Esophagus muscularis mucosa (tissue), 4 donors: ENCODE data around the gene SMPD3. TPM values are rescaled to one million over a fixed set of nuclear protein-coding genes. Genes with fewer than 3 reads are reported as not detected.

ENCODE experiments used
- DNase-seq: peaks from one replicate; pipeline ENCODE4 v3.0.0-alpha.2; 2017; ENCODE audit errors: extremely low spot score
- H3K27ac ChIP-seq, 4 donors: fragments of 200-600 bp; sonication (generic); replicated peaks in 1 of 4; 1 replicate in 3 of 4; 2 replicates in 1 of 4; pipeline ENCODE4 v1.5.1; 2016 to 2019; ENCODE audit warnings: mild to moderate bottlenecking in 1 of 4
- H3K27me3 ChIP-seq, 4 donors: fragments of 200-600 bp; sonication (generic); one replicate each; pipeline versions ENCODE4 v1.5.1 to v1.6.0; 2016 to 2019
- H3K36me3 ChIP-seq, 4 donors: fragments of 200-600 bp; sonication (generic); one replicate each; pipeline ENCODE4 v1.5.1; 2016 to 2019
- H3K4me1 ChIP-seq, 4 donors: fragments of 200-600 bp; sonication (generic); one replicate each; pipeline ENCODE4 v1.5.1; 2016 to 2019
- H3K4me3 ChIP-seq, 4 donors: fragments of 200-600 bp; sonication (generic); 1 replicate in 2 of 4; 2 replicates in 2 of 4; pipeline ENCODE4 v1.5.1; 2016 to 2019; ENCODE audit warnings: mild to moderate bottlenecking in 4 of 4, moderate library complexity in 1 of 4
- H3K9me3 ChIP-seq, 4 donors: fragments of 200-600 bp; sonication (generic); 1 replicate in 3 of 4; 2 replicates in 1 of 4; pipeline ENCODE4 v1.5.1; 2016 to 2019
- CTCF ChIP-seq, 3 experiments: fragments of 200-600 bp in 2 of 3; fragments of 450-650 bp in 1 of 3; sonication (generic) in 2 of 3; IDR thresholded peaks; one replicate each; pipeline ENCODE4 v1.5.1; 2017 to 2019; ENCODE audit warnings: antibody characterized with exemption in 3 of 3, mild to moderate bottlenecking in 2 of 3, moderate library complexity in 1 of 3
- EP300 ChIP-seq: sonication (generic); formaldehyde crosslinking; IDR thresholded peaks from one replicate; pipeline ENCODE4 v1.6.1; 2017; ENCODE audit warnings: antibody characterized with exemption
- POLR2A ChIP-seq: fragments of 450-650 bp; IDR thresholded peaks from one replicate; pipeline ENCODE4 v1.6.1; 2017; ENCODE audit warnings: antibody characterized with exemption, moderate library complexity, mild to moderate bottlenecking, low read depth
- POLR2AphosphoS5 ChIP-seq, 2 donors: sonication (generic); formaldehyde crosslinking; IDR thresholded peaks; one replicate each; pipeline ENCODE4 v1.6.1; 2017; ENCODE audit warnings: antibody characterized with exemption in 2 of 2
- WGBS: methylation state at CpG from one replicate; pipeline ENCODE4 v1.1.5; 2018; 5-methylcytosine and 5-hydroxymethylcytosine counted together
- intact Hi-C: fragments of 100-400 bp; cut with DNase I; formaldehyde crosslinking; loops from one replicate; pipeline ENCODE4 v1.15.1; 2023
- total RNA-seq, 4 donors: library from RNA; depleted of rRNA; stranded (reverse); fragments of >200 nt; gene quantifications; one replicate each; pipeline versions ENCODE4 v1.1.0 to v1.2.1, GENCODE V29; 2016

SMPD3 gene
- total RNA-seq, 4 donors from 2014 or later = 0.32 to 0.92 (median 0.54) TPM

GRCh38 chr16:68356919-68357286 lies 91.4 kb downstream of the SMPD3 start:
- H3K9me3 ChIP-seq = no peaks in the 10 kb centered on the region
- no peak overlapping the region for H3K4me3 ChIP-seq
- WGBS = 94% methylated on average over 4 of the region's 5 CpGs
- H3K4me1 ChIP-seq = peaks cover 0 to 15% (median 0%) of the 10 kb centered on the region in 4 donors
- no peak for DNase-seq
- peaks cover 49 to 83% (median 80%) of the 10 kb centered on the region in 4 donors for H3K36me3 ChIP-seq
- no peak overlapping the region for H3K27ac ChIP-seq
- intact Hi-C loops = no loop called here
- TF ChIP-seq POLR2AphosphoS5 (IDR thresholded peaks at IDR 0.05) = no peak
- TF ChIP-seq CTCF (IDR thresholded peaks at IDR 0.05) = no peak
- no peak for TF ChIP-seq EP300
- TF ChIP-seq POLR2A = no peak
- H3K27me3 ChIP-seq = no peaks in the 10 kb centered on the region

DNA sequence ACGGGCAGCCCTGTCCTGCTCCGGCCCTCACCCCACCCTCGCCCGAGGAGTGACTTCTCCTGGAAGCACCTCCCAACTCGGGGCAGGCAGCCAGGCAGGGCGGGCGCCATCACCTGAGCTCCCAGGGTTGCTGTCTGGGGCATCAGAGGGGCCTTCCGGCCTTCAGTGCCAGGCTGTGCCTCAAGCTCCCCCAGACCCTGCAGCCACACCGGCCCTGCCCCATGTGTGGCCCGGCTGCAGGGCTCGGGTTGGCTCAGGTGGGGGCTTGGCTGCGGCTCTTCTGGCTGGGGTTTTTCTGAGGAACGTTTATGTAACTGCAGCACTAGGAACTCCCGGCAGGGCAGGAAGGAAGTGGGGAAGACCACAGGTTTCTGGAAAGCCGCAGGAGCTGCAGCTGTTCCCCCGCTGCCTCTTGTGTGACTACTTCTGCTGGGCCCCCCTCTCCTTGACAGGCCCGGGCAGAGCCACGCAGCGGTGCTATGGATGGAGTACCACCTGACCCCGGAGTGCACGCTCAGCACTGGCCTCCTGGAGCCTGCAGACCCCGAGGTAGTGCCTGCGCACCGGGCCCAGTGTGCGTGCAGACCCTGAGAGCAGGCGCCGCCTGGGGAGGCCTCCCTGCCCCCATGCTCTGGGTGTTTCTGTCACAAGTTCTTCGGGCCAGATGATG lies 91.9 kb downstream of the SMPD3 start:
- no peaks in the 10 kb centered on the region for H3K9me3 ChIP-seq
- H3K4me3 ChIP-seq = no peak overlapping the region
- intact Hi-C loops = no loop called here
- H3K4me1 ChIP-seq = peaks cover 0 to 15% (median 0%) of the 10 kb centered on the region in 4 donors
- no peaks in the 10 kb centered on the region for H3K27me3 ChIP-seq
- no peak overlapping the region for H3K27ac ChIP-seq
- DNase-seq = no peak
- TF ChIP-seq CTCF (IDR thresholded peaks at IDR 0.05) (no peak), POLR2AphosphoS5 (IDR thresholded peaks at IDR 0.05) (no peak), EP300 (no peak), POLR2A (no peak)
- 69% methylated on average over 19 of the region's 28 CpGs for WGBS
- H3K36me3 ChIP-seq = peaks cover 50 to 88% (median 85%) of the 10 kb centered on the region in 4 donors

- no peaks in the 10 kb centered on the region for H3K27me3 ChIP-seq
- intact Hi-C loops = no loop called here
- peaks cover 0 to 15% (median 0%) of the 10 kb centered on the region in 4 donors for H3K4me1 ChIP-seq
- TF ChIP-seq CTCF (IDR thresholded peaks at IDR 0.05) = no peak
- TF ChIP-seq POLR2AphosphoS5 (IDR thresholded peaks at IDR 0.05) = no peak
- TF ChIP-seq EP300 = no peak
- TF ChIP-seq POLR2A = no peak
- no peaks in the 10 kb centered on the region for H3K9me3 ChIP-seq
- no peak overlapping the region for H3K4me3 ChIP-seq
- no peak for DNase-seq
- H3K27ac ChIP-seq = no peak overlapping the region
- peaks cover 54 to 92% (median 91%) of the 10 kb centered on the region in 4 donors for H3K36me3 ChIP-seq
- WGBS = 75% methylated on average over 17 of the region's 28 CpGs
Measured at GRCh38 chr16:68355447-68356248, 92.7 kb downstream of the SMPD3 start.

- H3K27me3 ChIP-seq = no peaks in the 10 kb centered on the region
- no peak for DNase-seq
- TF ChIP-seq POLR2A (no peak), POLR2AphosphoS5 (IDR thresholded peaks at IDR 0.05) (no peak), EP300 (no peak), CTCF (IDR thresholded peaks at IDR 0.05) (no peak)
- H3K27ac ChIP-seq = no peak overlapping the region
- H3K36me3 ChIP-seq = peaks cover 54 to 99% (median 97%) of the 10 kb centered on the region in 4 donors
- whole genome bisulfite sequencing = 89% methylated on average over 7 of the region's 9 CpGs
- no peak overlapping the region for H3K4me3 ChIP-seq
- H3K4me1 ChIP-seq = peaks cover 0 to 15% (median 0%) of the 10 kb centered on the region in 4 donors
- intact Hi-C loops = no loop called here
- no peaks in the 10 kb centered on the region for H3K9me3 ChIP-seq
Measured at GRCh38 chr16:68354816-68355215, 93.5 kb downstream of the SMPD3 start.
